Activated CD4-positive, alpha-beta T cell treated with anti-CD3 and anti-CD28 coated beads for 4 hours (primary cell): Measurements from ENCODE around the gene SVOPL.

Experiments
- DNase-seq, 2 donors: peaks; one replicate each; pipeline ENCODE4 v3.0.0-alpha.2; 2020

Gene SVOPL

GRCh38 chr7:138658889-138659288 lies 42.3 kb downstream of the SVOPL start:
- DNase-seq: no peak

DNA sequence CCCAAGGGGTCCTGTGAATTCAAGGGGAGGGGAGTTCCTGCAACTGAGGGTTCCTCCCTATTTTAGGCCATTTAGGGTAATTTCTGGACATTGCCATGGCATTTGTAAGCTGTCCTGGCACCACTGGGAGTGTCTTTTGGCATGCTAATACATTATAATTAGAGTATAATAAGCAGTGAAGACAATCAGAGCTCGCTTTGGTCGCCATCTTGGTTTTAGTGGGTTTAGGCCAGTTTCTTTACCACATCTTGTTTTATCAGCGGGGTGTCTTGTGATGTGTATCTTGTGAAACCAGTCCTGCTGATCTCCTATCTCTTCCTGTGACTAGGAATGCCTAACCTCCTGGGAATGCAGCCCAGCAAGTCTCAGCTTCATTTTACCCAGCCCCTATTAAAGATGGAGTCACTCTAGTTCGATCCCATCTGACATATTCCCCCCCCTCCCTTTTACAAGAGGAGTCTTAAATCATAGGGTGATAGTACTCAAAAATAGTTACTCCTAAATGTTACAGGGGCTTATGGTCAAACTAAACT lies 43.2 kb downstream of the SVOPL start:
- DNase-seq: no peak

DNA sequence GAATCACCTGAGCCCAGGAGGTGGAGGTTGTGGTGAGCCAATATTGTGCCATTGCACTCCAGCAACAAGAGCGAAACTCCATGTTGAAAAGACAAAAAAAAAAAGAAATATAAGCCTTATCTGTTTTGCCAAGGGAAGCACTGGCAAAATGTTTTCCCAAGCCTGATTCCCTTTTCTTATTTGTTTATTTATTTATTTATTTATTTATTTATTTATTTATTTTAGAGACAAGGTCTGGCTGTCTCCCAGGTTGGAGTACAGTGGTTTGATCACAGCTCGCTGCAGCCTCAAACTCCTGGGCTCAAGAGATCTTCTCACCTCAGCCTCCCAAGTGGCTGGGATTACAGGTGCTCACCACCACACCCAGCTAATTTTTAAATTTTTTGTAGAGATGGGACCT lies 44.2 kb downstream of the SVOPL start:
- no peak for DNase-seq

DNA sequence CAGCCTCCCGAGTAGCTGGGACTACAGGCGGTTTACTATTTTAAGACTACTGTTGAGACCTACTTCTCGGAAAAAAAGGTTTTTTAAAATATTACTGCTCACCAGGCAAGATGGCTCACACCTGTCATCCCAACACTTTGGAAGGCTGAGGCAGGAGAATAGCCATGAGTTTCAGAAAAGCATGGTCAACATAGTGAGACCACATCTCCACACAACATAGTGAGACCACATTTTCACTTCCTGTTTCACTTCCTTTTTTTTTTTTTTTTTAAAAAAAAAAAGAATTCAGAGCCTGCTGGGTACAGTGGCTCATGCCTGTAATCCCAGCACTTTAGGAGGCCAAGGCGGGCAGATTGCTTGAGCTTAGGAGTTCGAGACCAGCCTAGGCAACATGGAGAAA lies 46.5 kb downstream of the SVOPL start:
- DNase-seq: no peak

- DNase-seq: no peak
Observed at GRCh38 chr7:138649506-138649905, 51.7 kb downstream of the SVOPL start.

DNA sequence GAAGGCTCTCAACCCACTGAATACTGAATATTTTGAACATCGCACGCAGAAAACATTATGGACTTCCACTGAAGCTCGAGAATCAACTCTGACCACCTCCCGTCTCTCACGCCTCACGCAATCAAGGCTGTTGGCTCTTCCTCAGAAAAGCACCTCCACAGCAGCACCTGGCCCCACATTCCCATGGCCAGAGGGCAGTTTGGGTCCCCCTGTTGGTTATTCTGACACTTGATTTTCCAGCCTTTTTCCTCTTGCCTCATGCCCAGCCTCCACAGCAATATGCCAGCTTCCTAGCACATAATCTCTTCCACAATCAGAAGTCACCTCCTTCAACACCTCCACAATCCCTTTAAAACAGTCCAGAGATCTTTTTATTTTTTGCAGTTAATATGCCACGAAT lies 55.9 kb downstream of the SVOPL start:
- DNase-seq: no peak

DNA sequence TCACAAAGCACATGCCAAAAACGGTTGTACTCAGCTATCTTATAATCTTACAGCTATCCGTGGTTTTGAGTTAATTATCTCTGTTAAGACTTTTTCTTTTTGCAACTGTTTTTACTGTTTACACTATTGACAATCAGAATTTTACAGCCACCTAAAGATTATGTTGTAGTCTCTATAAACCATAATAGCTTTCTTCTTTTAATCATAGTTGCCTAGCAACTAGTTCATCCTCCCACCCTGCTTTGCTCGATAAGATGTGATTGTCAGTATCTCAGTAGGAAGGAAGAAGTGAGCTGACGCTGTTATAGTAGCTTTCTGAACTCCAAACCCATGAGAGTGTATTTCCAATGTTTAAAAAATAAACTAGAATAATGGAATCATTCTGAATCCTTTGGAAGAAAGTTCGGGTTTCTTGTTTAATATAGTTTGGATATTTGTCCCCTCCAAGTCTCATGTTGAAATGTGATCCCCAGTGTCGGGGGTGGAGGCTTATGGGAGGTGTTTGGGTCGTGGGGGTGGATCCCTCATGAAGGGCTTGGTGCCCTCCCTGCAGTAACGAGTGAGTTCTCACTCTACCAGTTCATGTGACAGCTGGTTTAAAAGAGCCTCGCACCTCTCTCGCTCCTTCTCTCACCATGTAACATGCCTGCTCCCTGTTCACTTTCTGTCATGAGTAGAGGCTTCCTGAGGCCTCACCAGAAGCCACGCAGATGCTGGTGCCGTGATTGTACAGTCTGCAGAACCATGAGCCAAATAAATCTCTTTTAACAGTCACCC lies 68.1 kb downstream of the SVOPL start:
- no peak for DNase-seq

GRCh38 chr7:138632384-138632783 lies 68.8 kb downstream of the SVOPL start:
- no peak for DNase-seq

DNA sequence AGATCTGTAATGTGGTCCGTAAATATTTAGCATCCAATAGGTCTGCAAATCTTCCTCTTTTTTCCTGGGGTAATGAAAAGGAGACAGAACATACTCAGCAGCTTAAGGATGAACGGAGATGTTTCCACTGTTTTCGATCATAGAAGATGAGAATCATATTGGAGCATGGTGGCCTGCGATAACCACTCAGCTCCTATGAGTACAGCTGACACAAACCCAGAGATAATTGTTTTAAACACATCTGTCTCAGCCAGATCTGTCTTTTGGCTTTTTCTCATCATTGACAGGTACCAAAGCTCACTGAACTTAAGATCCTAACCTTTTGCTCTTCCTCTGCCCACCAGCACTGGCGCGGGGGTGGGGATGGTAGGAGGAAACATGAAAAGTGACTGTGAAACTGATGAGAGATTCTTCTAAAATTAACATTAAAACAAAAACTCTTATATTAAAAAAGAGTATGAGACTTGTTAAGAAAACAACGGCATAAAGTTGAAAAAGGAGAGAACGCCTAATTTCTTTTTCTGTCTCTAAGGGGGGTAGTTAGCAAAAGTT lies 71.0 kb downstream of the SVOPL start:
- peak in 1 of 2 donors; percentile 8 for DNase-seq

GRCh38 chr7:138627361-138627760 lies 73.8 kb downstream of the SVOPL start:
- DNase-seq: no peak

GRCh38 chr7:138626846-138627245 lies 74.3 kb downstream of the SVOPL start:
- no peak for DNase-seq

GRCh38 chr7:138625849-138626230 lies 75.3 kb downstream of the SVOPL start:
- DNase-seq: no peak

- DNase-seq: no peak
Observed at GRCh38 chr7:138625084-138625848, 75.9 kb downstream of the SVOPL start.

- DNase-seq: no peak
Observed at GRCh38 chr7:138622841-138623240, 78.3 kb downstream of the SVOPL start.

GRCh38 chr7:138618933-138619332 lies 82.2 kb downstream of the SVOPL start:
- no peak for DNase-seq

GRCh38 chr7:138618506-138618905 lies 82.7 kb downstream of the SVOPL start:
- no peak for DNase-seq

DNA sequence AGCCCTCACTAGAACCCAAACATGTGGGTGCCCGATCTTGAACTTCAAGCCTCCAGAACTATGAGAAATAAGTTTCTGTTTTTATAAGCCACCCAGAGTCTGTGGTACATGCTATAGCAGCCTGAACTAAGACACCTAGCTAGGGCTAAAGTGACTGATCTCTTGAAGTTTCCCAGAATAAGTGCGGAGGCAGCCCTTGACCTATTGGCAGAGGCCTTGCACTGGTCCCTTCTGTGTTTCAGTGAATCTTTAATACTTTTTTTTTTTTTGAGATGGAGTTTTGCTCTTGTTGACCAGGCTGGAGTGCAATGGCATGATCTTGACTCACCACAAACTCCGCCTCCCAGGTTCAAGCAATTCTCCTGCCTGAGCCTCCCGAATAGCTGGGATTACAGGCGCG lies 85.1 kb downstream of the SVOPL start:
- no peak for DNase-seq

DNA sequence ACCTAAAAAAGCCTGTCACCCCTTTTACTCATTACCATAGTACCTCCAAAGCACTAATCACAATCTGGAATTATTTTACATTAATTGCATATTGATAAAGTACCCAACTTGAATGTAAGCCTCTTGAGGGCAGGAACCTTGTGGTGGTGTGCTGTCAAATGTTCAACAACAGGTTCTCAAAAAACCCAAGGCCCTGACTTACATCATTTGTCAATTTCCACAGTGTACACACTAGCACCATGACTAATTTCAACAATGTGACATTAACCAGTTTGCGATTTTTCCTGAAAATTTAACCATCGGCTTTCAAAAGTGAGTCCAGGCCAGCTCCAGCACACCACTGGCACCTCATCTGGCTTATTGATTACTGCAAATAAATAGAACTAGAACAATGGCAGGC lies 87.5 kb downstream of the SVOPL start:
- DNase-seq: no peak

DNA sequence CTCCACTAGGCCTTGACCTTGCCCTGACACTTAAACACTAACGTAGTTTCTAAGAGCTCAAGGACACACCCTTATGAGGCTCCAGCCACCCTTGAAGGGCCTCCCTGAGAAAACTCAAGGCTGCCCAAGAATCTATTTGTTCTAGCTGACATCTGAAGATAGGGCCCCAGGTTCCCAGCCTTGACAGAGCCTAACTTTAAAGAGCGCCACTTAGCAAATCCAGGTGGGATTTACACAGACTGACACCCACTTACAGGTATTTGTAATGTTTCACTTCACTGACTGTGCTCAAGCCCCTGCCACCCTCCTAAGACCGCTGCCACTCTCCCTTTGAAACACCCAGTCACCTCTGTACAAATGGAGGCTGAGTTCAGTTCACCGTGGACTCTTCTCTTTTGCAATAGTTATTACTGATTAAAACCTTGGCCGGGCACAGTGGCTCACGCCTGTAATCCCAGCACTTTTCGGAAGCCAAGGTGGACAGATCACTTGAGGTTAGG lies 90.4 kb downstream of the SVOPL start:
- DNase-seq: no peak

GRCh38 chr7:138608275-138608674 lies 92.9 kb downstream of the SVOPL start:
- no peak for DNase-seq

DNA sequence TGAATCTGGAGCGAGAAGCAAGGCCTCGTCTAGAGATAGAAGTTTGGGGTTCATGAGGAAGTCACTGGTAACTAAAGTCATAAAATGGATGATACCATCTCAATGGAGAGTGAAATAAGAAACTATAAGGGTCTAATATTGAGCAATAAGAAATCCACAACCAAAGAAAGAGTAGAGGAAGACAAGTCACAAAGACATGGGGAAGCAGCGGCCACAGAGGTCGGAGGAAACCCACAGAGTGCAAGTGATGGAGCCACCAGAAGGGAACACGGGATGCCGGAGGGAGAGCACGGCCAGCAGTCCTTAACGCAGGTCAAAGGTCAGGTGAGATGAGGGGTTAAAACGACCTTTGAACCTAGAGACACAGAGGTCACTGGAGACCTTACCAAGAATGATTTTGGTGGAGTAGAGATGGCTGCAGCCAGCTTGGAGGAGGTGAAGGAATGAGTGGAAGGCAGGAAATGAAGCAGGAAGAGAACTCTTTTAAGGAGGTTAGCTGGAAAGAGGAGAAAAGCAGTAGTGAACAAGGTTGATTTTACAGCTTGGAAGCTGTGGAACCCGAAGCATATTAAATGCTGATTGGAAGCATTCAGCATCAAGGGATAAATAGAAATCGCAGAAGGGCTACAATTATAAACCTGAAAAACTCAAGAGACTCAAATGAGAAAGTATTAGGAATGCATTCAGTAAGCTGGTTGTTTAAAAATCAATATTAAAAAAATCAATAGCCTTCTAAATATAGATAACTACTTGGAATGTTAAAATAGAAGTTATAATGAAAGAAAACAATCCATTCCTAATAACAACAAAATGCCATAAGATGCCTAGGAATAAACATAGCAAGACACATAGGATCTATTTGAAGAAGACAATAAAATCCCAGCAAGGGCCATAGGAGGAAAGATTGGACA lies 93.7 kb downstream of the SVOPL start:
- no peak for DNase-seq

GRCh38 chr7:138606236-138606635 lies 94.9 kb downstream of the SVOPL start:
- no peak for DNase-seq
